HG03439 (cell line): ENCODE data around the gene CACNA1D.
"Not testable (repeated sequence)": the region's sequence is repeated elsewhere in the genome, so short reads cannot be mapped to it uniquely, and the experiment has no call there.

ENCODE experiments used
- ATAC-seq: cut with Tn5 transposase; IDR thresholded peaks from one replicate; pipeline ENCODE4 v1.9.1; 2021; ENCODE audit warnings: mild to moderate bottlenecking, moderate library complexity; ENCODE audit not compliant: unreplicated experiment

The CACNA1D gene

GRCh38 chr3:53612508-53612907, 118.1 kb downstream of the CACNA1D start:
- ATAC-seq: no peak

GRCh38 chr3:53613125-53613524, 118.7 kb downstream of the CACNA1D start:
- no peak for ATAC-seq

- ATAC-seq: no peak
Measured at GRCh38 chr3:53614307-53614706, 119.9 kb downstream of the CACNA1D start.

- ATAC-seq: no peak
Measured at GRCh38 chr3:53616321-53616720, 121.9 kb downstream of the CACNA1D start.

- ATAC-seq: no peak
Measured at GRCh38 chr3:53616971-53617892, 122.8 kb downstream of the CACNA1D start.

- no peak for ATAC-seq
Measured at GRCh38 chr3:53617893-53618523, 123.6 kb downstream of the CACNA1D start.

GRCh38 chr3:53618524-53618906, 124.1 kb downstream of the CACNA1D start:
- no peak for ATAC-seq

- no peak for ATAC-seq
Measured at GRCh38 chr3:53618936-53619335, 124.5 kb downstream of the CACNA1D start.

- no peak for ATAC-seq
Measured at GRCh38 chr3:53624061-53624857, 129.8 kb downstream of the CACNA1D start.

- no peak for ATAC-seq
Measured at GRCh38 chr3:53626876-53627275, 132.5 kb downstream of the CACNA1D start.

- no peak for ATAC-seq
Measured at GRCh38 chr3:53628536-53629401, 134.4 kb downstream of the CACNA1D start.

- no peak for ATAC-seq
Measured at GRCh38 chr3:53629402-53629723, 135.0 kb downstream of the CACNA1D start.

GRCh38 chr3:53630547-53630946, 136.1 kb downstream of the CACNA1D start:
- ATAC-seq: no peak

GRCh38 chr3:53633197-53633787, 138.9 kb downstream of the CACNA1D start:
- ATAC-seq: no peak

- no peak for ATAC-seq
Measured at GRCh38 chr3:53635041-53635440, 140.6 kb downstream of the CACNA1D start.

- not testable (repeated sequence) for ATAC-seq
Measured at GRCh38 chr3:53638806-53639205, 144.4 kb downstream of the CACNA1D start.

GRCh38 chr3:53641397-53641796, 147.0 kb downstream of the CACNA1D start:
- no peak for ATAC-seq

GRCh38 chr3:53642211-53642610, 147.8 kb downstream of the CACNA1D start:
- ATAC-seq: no peak

GRCh38 chr3:53643757-53644156, 149.3 kb downstream of the CACNA1D start:
- ATAC-seq: no peak

GRCh38 chr3:53645754-53646153, 151.3 kb downstream of the CACNA1D start:
- no peak for ATAC-seq
